PC-3 (cell line): ENCODE data around the gene FBXO2.

Source experiments
- CTCF ChIP-seq: fragments of 300-600 bp; sonication (generic); conservative IDR thresholded peaks from 2 replicates; pipeline ENCODE4 v1.5.1; 2017; ENCODE audit warnings: antibody characterized with exemption, low read depth, mild to moderate bottlenecking, low read length
- EZH2phosphoT487 ChIP-seq: fragments of 300-600 bp; sonication (generic); IDR thresholded peaks from 2 replicates; pipeline ENCODE4 v1.6.1; 2018; ENCODE audit warnings: mild to moderate bottlenecking, antibody characterized with exemption, low read length, borderline replicate concordance

- TF ChIP-seq CTCF (no peak), EZH2phosphoT487 (no peak)
Observed at GRCh38 chr1:11615090-11615489, 39.1 kb downstream of the FBXO2 start.
